Lung (tissue), 12 donors: ENCODE data around the gene USP31. TPM values are rescaled to one million over a fixed set of nuclear protein-coding genes. Genes with fewer than 3 reads are reported as not detected.
A peak's percentile ranks its signal among the peaks of the same experiment; 100 is the strongest.

Experiments used
- ATAC-seq: fragments of 200-7000 bp; cut with Tn5 transposase; one replicate; pipeline ENCODE4 v1.9.1; 2020; ENCODE audit warnings: moderate number of reproducible peaks; ENCODE audit not compliant: insufficient read depth, low FRiP score
- DNase-seq, 3 donors: peaks; one replicate each; pipeline ENCODE4 v3.0.0-alpha.2; 2013 to 2017
- H3K27ac ChIP-seq, 2 donors: one replicate each; pipeline ENCODE4 v1.5.1; 2013; ENCODE audit warnings: mild to moderate bottlenecking in 2 of 2, moderate library complexity in 2 of 2, control low read depth in 1 of 2, inconsistent platforms in 1 of 2, low read depth in 1 of 2, low read length in 1 of 2
- H3K27me3 ChIP-seq, 3 donors: one replicate each; pipeline ENCODE4 v1.5.1; 2013; ENCODE audit warnings: low read length in 2 of 3; ENCODE audit not compliant: control insufficient read depth in 3 of 3, insufficient read depth in 3 of 3
- H3K36me3 ChIP-seq, 4 donors: one replicate each; pipeline ENCODE4 v1.5.1; 2013; ENCODE audit warnings: low read length in 4 of 4, mild to moderate bottlenecking in 1 of 4, moderate library complexity in 1 of 4; ENCODE audit not compliant: control insufficient read depth in 4 of 4, insufficient read depth in 4 of 4
- H3K4me1 ChIP-seq, 5 donors: one replicate each; pipeline ENCODE4 v1.5.1; 2013; ENCODE audit warnings: low read length in 5 of 5, mild to moderate bottlenecking in 2 of 5, moderate library complexity in 1 of 5; ENCODE audit not compliant: control insufficient read depth in 5 of 5, insufficient read depth in 5 of 5
- H3K4me3 ChIP-seq: one replicate; pipeline ENCODE4 v1.5.1; 2013; ENCODE audit warnings: mild to moderate bottlenecking, control low read depth, moderate library complexity
- H3K9ac ChIP-seq, 2 donors: one replicate each; pipeline ENCODE4 v1.5.1; 2013; ENCODE audit warnings: low read length in 2 of 2, control low read depth in 1 of 2; ENCODE audit not compliant: insufficient read depth in 1 of 2
- H3K9me3 ChIP-seq, 4 donors: one replicate each; pipeline ENCODE4 v1.5.1; 2013; ENCODE audit warnings: low read length in 3 of 4, mild to moderate bottlenecking in 1 of 4, moderate library complexity in 1 of 4; ENCODE audit not compliant: control insufficient read depth in 4 of 4, insufficient read depth in 3 of 4
- WGBS, 2 donors: extraction: QIAGEN DNeasy Blood & Tissue Kit; methylation state at CpG; one replicate each; pipeline ENCODE4 v1.1.7; 2013; 5-methylcytosine and 5-hydroxymethylcytosine counted together
- polyA plus RNA-seq, 2 donors: library from polyadenylated mRNA; stranded (reverse); fragments of 200-250 nt; gene quantifications; one replicate each; pipeline ENCODE4 v1.2.1, GENCODE V29; 2013
- total RNA-seq, 2 donors: library from RNA; depleted of rRNA in 1 of 2; stranded (reverse); fragments of >200 nt in 1 of 2; gene quantifications; one replicate each; pipeline ENCODE4 v1.2.1, GENCODE V29; 2014 to 2021
- TF ChIP-seq, protein P1 (sequence below): IDR thresholded peaks from 2 replicates; pipeline ENCODE4 v1.5.1; 2012; ENCODE audit warnings: mild to moderate bottlenecking; ENCODE audit errors: control extremely low read depth, extremely low read depth
- donor health status: control.
- donor health status: control.
- donor health status: Bipolar disorder and iron deficiency.
- donor health status: healthy.
- donor health status: DM: yes; HTN: yes; CAD: no.

USP31 gene
- total and polyA plus RNA-seq, 4 donors, result 3.4 to 26.3 (median 10.0) TPM

DNA sequence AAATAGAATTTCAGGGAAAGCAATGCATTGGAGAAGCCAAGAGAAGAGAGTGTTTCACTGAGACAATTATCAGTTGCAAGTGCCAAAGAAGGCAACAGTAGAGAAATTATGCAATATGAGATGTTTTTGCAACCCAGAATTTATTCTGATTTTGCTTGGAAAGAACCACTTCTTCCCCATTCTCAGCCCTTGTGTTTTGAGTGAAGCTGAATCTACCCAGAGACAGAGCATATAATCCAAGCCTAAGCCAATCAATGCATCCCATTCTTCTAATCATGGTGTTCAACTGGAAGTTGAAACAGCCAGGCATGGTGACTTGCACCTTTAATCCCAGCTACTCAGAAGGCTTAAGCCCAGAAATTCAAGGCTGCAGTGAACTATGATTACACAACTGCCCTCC, 26.4 kb upstream of the USP31 start:
- H3K36me3 ChIP-seq, result no peaks in the 10 kb centered on the region
- H3K9me3 ChIP-seq, result no peaks in the 10 kb centered on the region
- no peak for DNase-seq
- TF ChIP-seq, protein P1, sequence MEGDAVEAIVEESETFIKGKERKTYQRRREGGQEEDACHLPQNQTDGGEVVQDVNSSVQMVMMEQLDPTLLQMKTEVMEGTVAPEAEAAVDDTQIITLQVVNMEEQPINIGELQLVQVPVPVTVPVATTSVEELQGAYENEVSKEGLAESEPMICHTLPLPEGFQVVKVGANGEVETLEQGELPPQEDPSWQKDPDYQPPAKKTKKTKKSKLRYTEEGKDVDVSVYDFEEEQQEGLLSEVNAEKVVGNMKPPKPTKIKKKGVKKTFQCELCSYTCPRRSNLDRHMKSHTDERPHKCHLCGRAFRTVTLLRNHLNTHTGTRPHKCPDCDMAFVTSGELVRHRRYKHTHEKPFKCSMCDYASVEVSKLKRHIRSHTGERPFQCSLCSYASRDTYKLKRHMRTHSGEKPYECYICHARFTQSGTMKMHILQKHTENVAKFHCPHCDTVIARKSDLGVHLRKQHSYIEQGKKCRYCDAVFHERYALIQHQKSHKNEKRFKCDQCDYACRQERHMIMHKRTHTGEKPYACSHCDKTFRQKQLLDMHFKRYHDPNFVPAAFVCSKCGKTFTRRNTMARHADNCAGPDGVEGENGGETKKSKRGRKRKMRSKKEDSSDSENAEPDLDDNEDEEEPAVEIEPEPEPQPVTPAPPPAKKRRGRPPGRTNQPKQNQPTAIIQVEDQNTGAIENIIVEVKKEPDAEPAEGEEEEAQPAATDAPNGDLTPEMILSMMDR, result no peak
- no peaks in the 10 kb centered on the region for H3K4me1 ChIP-seq
- no peak overlapping the region for H3K27ac ChIP-seq
- no peak overlapping the region for H3K9ac ChIP-seq
- ATAC-seq, result no peak
- peaks cover 0 to 2% (median 0%) of the 10 kb centered on the region in 3 donors for H3K27me3 ChIP-seq
- no peak overlapping the region for H3K4me3 ChIP-seq

DNA sequence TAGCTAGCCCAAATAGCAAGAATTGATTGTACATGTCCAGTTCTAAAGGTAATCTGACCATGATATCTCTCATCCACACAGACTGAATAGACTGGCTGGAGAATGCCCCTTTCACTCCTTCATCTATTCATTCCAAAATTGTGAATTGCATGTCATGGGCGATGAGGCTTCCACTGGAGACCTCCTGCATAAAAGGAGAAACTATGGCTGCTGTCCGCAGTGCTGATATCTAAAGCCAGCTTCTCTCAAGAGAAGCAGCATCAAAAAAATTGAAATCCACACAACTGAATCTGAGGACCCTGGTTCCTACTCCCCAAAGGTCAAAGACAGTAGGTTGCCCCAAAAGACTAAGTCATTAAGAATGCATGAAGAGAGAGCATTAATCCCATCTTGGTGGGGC, 25.4 kb upstream of the USP31 start:
- Histone ChIP-seq H3K4me1 (no peaks in the 10 kb centered on the region), H3K9me3 (no peaks in the 10 kb centered on the region), H3K27me3 (peaks cover 0 to 2% (median 0%) of the 10 kb centered on the region in 3 donors), H3K27ac (no peak overlapping the region), H3K9ac (no peak overlapping the region), H3K4me3 (no peak overlapping the region), H3K36me3 (no peaks in the 10 kb centered on the region)
- no peak for ATAC-seq
- whole genome bisulfite sequencing, 2 donors, result 35 to 52% methylated on average over 2 of the region's 2 CpGs
- peak in 2 of 3 donors; percentile 9 to 43 for DNase-seq
- TF ChIP-seq, protein P1, result no peak

- H3K9me3 ChIP-seq, result no peaks in the 10 kb centered on the region
- no peak overlapping the region for H3K27ac ChIP-seq
- H3K36me3 ChIP-seq, result no peaks in the 10 kb centered on the region
- H3K27me3 ChIP-seq, result peaks cover 0 to 2% (median 0%) of the 10 kb centered on the region in 3 donors
- ATAC-seq (no peak), DNase-seq (no peak)
- WGBS, 2 donors, result 86 to 92% methylated on average over 3 of the region's 3 CpGs
- no peak overlapping the region for H3K4me3 ChIP-seq
- H3K4me1 ChIP-seq, result no peaks in the 10 kb centered on the region
- TF ChIP-seq, protein P1, result no peak
- no peak overlapping the region for H3K9ac ChIP-seq
Measured at GRCh38 chr16:23172994-23173393, 23.7 kb upstream of the USP31 start.

GRCh38 chr16:23172583-23172982, 23.3 kb upstream of the USP31 start:
- Histone ChIP-seq H3K27me3 (peaks cover 0 to 2% (median 0%) of the 10 kb centered on the region in 3 donors), H3K36me3 (no peaks in the 10 kb centered on the region), H3K27ac (no peak overlapping the region), H3K9ac (no peak overlapping the region), H3K4me1 (no peaks in the 10 kb centered on the region), H3K4me3 (no peak overlapping the region), H3K9me3 (no peaks in the 10 kb centered on the region)
- ATAC-seq (no peak), DNase-seq (no peak)
- 44 to 46% methylated on average over 7 of the region's 7 CpGs for WGBS, 2 donors
- TF ChIP-seq, protein P1, result no peak
